ENCODE results near the gene ASB14.

ASB14 gene

GRCh38 chr3:57257678-57258077 is 34.8 kb downstream of the ASB14 start:
- no peak for DNase-seq

DNA sequence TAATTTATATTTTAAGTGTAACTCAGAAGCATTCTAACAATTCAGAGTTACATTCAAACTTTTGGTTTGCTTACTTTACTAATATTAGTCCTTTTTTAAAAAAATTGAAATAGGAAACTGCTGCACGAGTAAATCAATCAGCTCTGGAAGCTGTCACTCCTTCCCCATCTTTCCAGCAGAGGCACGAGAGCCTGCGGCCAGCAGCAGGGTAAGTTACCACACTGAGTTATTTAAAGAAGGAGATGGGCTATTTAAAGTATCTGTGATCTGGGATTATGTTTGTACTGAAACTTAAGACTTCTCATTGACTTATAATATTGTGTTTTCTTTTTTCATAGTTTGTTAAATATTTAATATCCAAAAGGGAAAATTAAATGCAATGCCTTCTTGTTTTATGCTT is 35.6 kb downstream of the ASB14 start:
- no peak for DNase-seq

DNA sequence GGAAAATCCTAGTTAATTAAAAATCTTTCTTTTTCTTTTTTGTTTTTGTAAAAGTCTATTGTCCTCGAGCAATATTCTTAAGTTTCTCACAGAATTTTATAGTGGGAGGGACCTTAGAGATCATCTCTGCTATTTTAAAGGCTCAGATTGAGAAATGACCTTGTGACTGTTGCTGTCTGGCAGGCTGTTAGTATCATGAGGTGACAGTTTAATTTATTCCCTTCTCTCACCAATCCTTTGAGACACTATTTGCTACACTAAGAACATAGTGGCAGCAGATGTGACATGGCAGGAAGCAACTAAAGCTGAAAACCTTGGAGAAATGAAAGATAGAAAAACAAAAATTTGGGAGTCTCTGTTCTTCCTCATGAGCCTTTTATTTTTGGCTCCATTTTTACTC is 40.1 kb downstream of the ASB14 start:
- no peak for DNase-seq

- DNase-seq = no peak
These were observed 47.5 kb downstream of the ASB14 start for GRCh38 chr3:57244946-57245345.

DNA sequence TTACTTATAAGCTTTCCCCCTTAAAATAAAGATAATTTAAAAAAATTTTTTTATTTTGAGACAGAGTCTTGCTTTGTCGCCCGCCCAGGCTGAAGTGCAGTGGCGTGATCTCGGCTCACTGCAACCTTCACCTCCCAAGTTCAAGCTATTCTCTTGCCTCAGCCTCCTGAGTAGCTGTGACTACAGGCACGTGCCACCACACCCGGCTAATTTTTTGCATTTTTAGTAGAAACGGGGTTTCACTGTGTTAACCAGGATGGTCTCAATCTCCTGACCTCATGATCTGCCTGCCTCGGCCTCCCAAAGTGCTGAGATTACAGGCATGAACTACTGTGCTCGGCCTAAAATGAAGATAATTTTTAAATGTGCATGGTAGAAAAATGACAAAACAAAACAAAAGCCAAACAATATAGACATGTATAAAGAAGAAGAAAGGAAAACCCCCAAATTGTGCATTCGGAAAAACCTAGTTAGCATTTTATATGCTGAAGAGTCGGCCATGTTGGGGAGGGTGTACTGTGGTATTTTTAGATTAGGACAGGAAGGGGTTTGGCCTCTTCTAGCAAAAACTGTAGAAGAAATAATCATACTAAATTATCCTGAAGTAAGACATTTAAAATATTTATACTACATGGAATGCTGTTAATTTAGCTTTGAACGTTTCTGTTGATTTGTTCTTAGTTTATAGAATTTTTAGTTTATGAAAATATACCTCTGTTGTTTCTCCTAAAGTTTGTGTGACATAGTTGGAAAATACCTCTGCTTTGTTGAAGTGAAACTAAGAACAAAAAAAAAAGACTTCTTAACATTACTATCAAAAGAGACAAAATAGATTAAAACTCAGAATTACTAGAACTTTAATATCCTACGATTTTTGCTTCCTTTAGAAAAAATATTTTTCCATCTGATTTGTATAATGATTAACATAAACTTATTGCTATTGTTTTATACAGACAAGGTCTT is 57.6 kb downstream of the ASB14 start:
- no peak for DNase-seq

DNA sequence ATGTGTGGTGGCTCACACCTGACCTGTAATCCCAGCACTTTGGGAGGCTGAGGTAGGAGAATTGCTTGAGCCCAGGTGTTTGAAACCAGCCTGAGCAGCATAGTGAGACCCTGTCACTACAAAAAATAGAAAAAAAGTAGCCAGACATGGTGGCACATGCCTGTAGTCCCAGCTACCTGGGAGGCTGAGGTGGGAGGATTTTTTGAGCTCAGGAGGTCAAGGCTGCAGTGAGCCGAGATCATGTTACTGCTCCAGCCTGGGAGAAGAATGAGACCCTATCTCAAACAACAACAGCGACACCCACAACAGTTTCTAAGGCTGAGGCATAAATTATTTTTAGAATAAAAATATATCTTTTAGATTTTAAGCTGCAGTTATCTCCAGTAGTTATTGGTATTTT is 58.7 kb downstream of the ASB14 start:
- DNase-seq = no peak

- no peak for DNase-seq
These were observed 62.5 kb downstream of the ASB14 start for GRCh38 chr3:57230006-57230405.

GRCh38 chr3:57227930-57228751 is 64.3 kb downstream of the ASB14 start:
- peak; percentile 79 for DNase-seq

GRCh38 chr3:57227204-57227929 is 65.1 kb downstream of the ASB14 start, which contains the start of gene APPL1:
TSS of gene APPL1 (plus strand) at chr3:57227729. CDS start at chr3:57227884, 155 bp downstream.
- DNase-seq = peak; percentile 95

- DNase-seq = no peak
These were observed 66.3 kb downstream of the ASB14 start for GRCh38 chr3:57226176-57226575.

DNA sequence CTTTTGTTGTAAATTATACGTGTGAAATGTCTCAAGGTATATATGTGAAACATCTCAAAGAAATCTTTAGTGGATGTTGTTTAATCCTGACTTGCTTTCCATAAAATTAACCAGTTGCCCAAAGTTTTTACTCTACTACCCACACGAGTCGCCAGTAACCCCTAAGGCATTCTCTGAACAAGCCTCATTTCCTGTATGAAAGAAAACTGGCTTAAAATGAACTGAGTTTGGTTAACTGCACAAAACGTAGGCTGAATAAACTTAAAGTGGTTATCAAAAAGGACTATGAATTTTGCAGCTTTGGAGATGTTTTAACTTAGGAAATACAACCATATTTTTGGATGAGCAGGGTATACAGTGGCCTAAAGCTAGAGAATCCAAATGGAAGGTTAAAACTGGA is 67.6 kb downstream of the ASB14 start:
- DNase-seq = no peak

GRCh38 chr3:57221883-57222282 is 70.6 kb downstream of the ASB14 start:
- DNase-seq = no peak
